Retinal pigment epithelial cell (primary cell): ENCODE data around the gene COPS7A.

Experiments used
- DNase-seq: peaks from one replicate; pipeline ENCODE4 v3.0.0-alpha.2; 2010; ENCODE audit warnings: low read depth
- H3K4me3 ChIP-seq: 2 replicates; pipeline ENCODE4 v1.5.1; 2011; ENCODE audit warnings: mild to moderate bottlenecking, low read length, control low read depth, moderate library complexity
- TF ChIP-seq, protein P1 (sequence below): conservative IDR thresholded peaks from 2 replicates; pipeline ENCODE4 v1.5.1; 2011; ENCODE audit warnings: low read depth, low read length, control low read depth, inconsistent platforms

The COPS7A gene

DNA sequence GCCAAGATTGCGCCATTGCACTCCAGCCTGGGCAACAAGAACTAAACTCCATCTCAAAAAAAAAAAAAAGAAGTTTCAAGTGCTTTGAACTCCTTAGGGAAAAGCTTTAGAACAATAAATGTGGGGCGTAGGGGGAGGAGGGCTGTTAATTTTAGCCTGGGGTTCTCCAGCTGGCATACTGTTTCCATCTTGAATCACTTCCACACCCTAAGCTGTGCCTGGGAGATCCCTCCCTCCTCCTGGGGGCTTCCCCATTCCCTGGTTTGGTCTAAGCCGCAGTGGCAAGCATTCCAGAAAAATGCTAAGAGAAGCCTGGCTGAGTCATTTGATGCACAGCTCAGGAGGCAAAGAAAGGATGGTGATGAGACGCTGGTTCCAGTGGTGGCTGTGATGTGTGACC, 32.4 kb upstream of the COPS7A start:
- DNase-seq = no peak
- TF ChIP-seq, protein P1, sequence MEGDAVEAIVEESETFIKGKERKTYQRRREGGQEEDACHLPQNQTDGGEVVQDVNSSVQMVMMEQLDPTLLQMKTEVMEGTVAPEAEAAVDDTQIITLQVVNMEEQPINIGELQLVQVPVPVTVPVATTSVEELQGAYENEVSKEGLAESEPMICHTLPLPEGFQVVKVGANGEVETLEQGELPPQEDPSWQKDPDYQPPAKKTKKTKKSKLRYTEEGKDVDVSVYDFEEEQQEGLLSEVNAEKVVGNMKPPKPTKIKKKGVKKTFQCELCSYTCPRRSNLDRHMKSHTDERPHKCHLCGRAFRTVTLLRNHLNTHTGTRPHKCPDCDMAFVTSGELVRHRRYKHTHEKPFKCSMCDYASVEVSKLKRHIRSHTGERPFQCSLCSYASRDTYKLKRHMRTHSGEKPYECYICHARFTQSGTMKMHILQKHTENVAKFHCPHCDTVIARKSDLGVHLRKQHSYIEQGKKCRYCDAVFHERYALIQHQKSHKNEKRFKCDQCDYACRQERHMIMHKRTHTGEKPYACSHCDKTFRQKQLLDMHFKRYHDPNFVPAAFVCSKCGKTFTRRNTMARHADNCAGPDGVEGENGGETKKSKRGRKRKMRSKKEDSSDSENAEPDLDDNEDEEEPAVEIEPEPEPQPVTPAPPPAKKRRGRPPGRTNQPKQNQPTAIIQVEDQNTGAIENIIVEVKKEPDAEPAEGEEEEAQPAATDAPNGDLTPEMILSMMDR = no peak

GRCh38 chr12:6692888-6693287, 31.0 kb upstream of the COPS7A start:
- TF ChIP-seq, protein P1 = no peak
- H3K4me3 ChIP-seq = no peak overlapping the region
- DNase-seq = no peak

More for the DNA sequence above, 32.4 kb upstream of the COPS7A start:
- no peak overlapping the region for H3K4me3 ChIP-seq

DNA sequence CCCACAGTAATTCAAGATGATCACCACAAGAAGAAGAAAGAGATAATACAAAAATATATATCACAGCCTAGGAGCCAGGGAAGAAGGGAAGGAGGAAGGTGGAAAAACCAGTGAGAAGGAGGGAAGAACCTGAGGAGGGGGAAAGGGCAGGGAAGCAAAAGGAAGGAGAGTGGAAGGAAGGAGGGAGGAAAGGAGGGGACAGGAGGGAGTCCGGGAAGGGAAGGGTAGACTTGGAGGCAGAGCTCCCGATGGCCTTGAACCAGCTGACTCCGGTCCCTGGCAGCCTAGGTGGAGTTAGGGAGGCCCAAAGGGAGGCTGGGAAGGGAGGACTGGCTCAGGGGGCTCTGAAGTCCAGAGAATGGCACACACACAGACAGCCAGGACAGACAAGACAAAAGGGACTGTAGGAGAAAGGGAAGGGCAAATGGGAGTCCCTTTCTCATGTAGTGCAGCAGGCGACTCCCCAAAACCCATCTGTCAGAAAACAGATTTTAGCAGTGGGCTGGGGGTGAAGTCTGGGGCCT, 30.0 kb upstream of the COPS7A start:
- TF ChIP-seq, protein P1 = no peak
- no peak overlapping the region for H3K4me3 ChIP-seq
- no peak for DNase-seq

DNA sequence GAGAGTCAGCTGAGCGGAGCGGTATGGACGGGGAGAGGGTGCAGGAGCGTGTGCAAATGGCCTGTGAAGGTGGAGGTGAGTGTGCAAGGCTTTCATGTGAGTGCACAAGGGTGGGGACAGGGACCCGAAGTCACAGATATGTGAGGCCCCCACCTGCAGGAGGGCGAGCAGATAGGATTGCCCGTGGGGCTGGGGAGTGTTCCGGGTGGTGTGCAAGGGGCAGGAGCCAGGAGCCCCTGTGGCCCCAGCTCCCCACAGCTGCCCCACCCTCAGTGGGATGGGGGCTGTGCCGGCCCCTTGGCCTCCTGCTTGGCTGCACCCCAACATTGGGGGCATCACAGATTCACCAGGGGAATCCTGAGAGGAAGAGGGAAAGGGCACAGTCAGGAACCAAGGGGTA, 29.1 kb upstream of the COPS7A start:
- DNase-seq = no peak
- TF ChIP-seq, protein P1 = no peak
- no peak overlapping the region for H3K4me3 ChIP-seq

DNA sequence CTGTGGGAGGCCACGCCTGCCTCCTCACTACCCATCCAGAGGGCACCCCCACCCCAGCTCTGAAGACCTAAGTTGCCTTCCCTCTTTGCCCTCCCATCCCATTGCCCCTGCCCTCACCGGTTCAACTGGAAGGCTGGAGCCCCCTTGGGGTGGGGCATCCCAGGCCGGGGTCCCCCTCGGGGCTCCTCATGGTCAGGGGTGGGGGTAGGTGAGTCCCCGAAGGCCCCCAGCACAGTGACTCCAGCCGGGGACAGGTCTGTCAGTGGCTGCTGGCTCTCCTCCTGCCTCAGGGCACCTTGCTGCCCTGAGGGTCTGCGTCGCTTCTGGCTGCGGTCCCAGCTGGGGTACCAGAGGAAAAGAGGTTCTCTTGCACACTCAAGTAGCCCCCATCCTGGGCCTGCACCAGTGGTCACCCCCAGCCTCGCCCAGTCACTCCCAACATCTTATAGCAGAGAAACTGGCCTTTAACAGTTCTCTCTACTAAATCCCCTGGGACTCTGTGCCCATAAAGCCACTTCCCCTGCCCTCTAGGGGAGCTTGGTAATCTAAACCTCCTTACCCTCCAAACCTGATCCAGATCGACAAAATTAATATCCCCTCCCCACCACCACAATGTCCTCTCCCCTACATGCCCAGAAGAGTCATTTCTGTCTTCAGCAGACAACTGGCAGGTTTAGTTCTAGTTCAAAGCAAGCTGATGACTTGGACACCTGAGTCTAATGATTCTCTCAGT, 28.4 kb upstream of the COPS7A start:
- DNase-seq = no peak
- TF ChIP-seq, protein P1 = no peak
- H3K4me3 ChIP-seq = no peak overlapping the region

DNA sequence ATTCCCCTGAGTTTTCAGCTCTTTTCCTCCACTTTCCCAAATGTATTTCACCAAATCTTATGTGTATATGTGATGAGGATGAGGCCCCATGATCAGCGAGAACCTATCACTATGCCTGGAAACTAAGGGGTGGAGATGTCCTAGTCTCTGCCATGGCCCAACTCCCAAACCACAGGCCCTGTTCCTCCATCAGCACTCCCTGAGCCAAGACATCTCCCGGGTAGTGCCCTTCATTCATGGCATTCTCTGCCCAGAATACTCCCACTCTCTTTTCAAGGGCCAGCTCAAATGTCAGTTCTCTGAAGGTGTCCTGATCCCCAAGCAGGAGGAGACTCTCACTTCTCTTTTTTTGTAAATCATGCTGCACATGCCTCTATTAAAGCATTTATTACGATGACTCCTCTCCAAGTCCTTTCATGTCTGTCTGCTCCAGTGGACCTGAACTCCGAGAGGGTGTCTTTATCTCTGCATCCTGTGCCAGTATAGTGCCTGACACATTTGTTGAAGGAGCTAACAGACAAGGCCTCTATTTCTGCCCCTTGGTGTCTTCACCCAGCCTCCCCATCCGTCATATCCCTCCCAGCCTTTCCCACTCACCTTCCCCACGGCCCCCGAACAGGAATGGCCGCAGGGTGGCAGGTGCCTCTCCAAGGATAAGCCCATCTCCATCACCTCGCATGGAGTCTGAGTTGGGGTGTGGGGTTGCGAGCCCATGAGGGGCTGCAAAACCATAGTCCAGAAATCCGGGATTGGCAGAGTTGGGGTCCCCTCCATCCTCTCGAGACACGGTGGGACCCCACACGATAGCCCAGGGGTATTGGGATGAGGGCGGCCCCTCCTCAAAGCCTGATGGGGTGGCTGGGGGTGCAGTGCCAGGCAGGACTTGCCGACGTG, 26.9 kb upstream of the COPS7A start:
- no peak overlapping the region for H3K4me3 ChIP-seq
- TF ChIP-seq, protein P1 = no peak
- no peak for DNase-seq
